ENCODE measurements around the gene KRT79.

The KRT79 gene

GRCh38 chr12:52809166-52809565, 24.9 kb downstream of the KRT79 start:
- TF ChIP-seq CTCF (IDR thresholded peaks at IDR 0.05; ENCODE audit: low read depth, low read length, missing control alignments): no peak
- no peak for DNase-seq (ENCODE audit: low read depth)
- no peak overlapping the region for H3K4me3 ChIP-seq (ENCODE audit: low read depth, low read length)

DNA sequence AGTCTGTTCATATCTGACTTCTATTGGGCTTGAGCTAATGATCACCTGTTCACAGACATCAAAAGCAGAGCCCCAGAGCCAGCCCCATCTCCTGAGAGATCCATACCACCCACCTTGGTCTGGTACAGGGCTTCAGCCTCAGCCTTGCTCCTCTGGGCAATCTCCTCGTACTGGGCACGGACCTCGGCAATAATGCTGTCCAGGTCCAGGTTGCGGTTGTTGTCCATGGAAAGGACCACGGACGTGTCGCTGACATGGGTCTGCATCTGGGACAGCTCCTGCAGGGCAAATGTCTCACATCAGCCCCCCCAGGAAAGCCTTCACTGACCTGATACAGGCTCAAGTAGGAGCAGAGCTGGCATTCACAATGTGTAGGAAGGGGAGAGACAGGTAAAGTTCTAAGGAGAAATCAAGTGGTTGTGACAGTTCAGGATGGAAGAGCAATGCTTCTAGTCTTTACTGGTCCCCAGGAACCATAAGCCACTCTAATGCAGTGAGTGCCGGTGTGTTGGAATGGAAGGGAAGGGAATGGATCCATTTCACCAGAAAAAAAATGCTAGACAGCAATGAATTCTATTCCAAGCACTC, 25.4 kb downstream of the KRT79 start:
- no peak for DNase-seq (ENCODE audit: low read depth)
- no peak for TF ChIP-seq CTCF (IDR thresholded peaks at IDR 0.05; ENCODE audit: low read depth, low read length, missing control alignments)
- H3K4me3 ChIP-seq (ENCODE audit: low read depth, low read length): no peak overlapping the region

- DNase-seq (ENCODE audit: low read depth): no peak
- no peak for TF ChIP-seq CTCF (IDR thresholded peaks at IDR 0.05; ENCODE audit: low read depth, low read length, missing control alignments)
- H3K4me3 ChIP-seq (ENCODE audit: low read depth, low read length): no peak overlapping the region
Observed at GRCh38 chr12:52807544-52808470, 26.3 kb downstream of the KRT79 start.

- no peak for TF ChIP-seq CTCF (IDR thresholded peaks at IDR 0.05; ENCODE audit: low read depth, low read length, missing control alignments)
- no peak for DNase-seq (ENCODE audit: low read depth)
- no peak overlapping the region for H3K4me3 ChIP-seq (ENCODE audit: low read depth, low read length)
Observed at GRCh38 chr12:52806821-52807543, 27.1 kb downstream of the KRT79 start.

- DNase-seq (ENCODE audit: low read depth): no peak
- no peak for TF ChIP-seq CTCF (IDR thresholded peaks at IDR 0.05; ENCODE audit: low read depth, low read length, missing control alignments)
- H3K4me3 ChIP-seq (ENCODE audit: low read depth, low read length): no peak overlapping the region
Observed at GRCh38 chr12:52806169-52806811, 27.8 kb downstream of the KRT79 start.

GRCh38 chr12:52805739-52806138, 28.4 kb downstream of the KRT79 start:
- no peak for DNase-seq (ENCODE audit: low read depth)
- TF ChIP-seq CTCF (IDR thresholded peaks at IDR 0.05; ENCODE audit: low read depth, low read length, missing control alignments): no peak
- no peak overlapping the region for H3K4me3 ChIP-seq (ENCODE audit: low read depth, low read length)

All from GM12864 (cell line).